Forelimb muscle (tissue), 1 donor: ENCODE measurements around the gene BCL2. TPM values are rescaled to one million over a fixed set of nuclear protein-coding genes. Genes with fewer than 3 reads are reported as not detected.

Experiments
- DNase-seq: peaks from one replicate; pipeline ENCODE4 v3.0.0-alpha.2; 2013; ENCODE audit warnings: low read depth
- polyA plus RNA-seq: library from polyadenylated mRNA; unstranded; fragments of 120-200 nt; gene quantifications from one replicate; pipeline ENCODE4 v1.2.1, GENCODE V29; 2013; ENCODE audit not compliant: insufficient read length

The BCL2 gene
- polyA plus RNA-seq, 1 donor, result 13.1 TPM

- DNase-seq, result no peak
Observed at GRCh38 chr18:63286926-63287325, 32.6 kb downstream of the BCL2 start.

- no peak for DNase-seq
Observed at GRCh38 chr18:63284827-63285733, 34.5 kb downstream of the BCL2 start.

- DNase-seq, result no peak
Observed at GRCh38 chr18:63284173-63284799, 35.3 kb downstream of the BCL2 start.

- peak; percentile 47 for DNase-seq
Observed at GRCh38 chr18:63283305-63284094, 36.1 kb downstream of the BCL2 start.

- DNase-seq, result no peak
Observed at GRCh38 chr18:63282793-63283192, 36.8 kb downstream of the BCL2 start.

GRCh38 chr18:63273222-63273927 is 46.2 kb downstream of the BCL2 start:
- no peak for DNase-seq

GRCh38 chr18:63272638-63273037 is 46.9 kb downstream of the BCL2 start:
- DNase-seq, result no peak

- no peak for DNase-seq
Observed at GRCh38 chr18:63271881-63272299, 47.7 kb downstream of the BCL2 start.

GRCh38 chr18:63271148-63271547 is 48.4 kb downstream of the BCL2 start:
- no peak for DNase-seq

- DNase-seq, result no peak
Observed at GRCh38 chr18:63267975-63268721, 51.4 kb downstream of the BCL2 start.

- no peak for DNase-seq
Observed at GRCh38 chr18:63266888-63267790, 52.4 kb downstream of the BCL2 start.

GRCh38 chr18:63265326-63265725 is 54.2 kb downstream of the BCL2 start:
- no peak for DNase-seq

GRCh38 chr18:63264871-63265270 is 54.7 kb downstream of the BCL2 start:
- no peak for DNase-seq

- DNase-seq, result no peak
Observed at GRCh38 chr18:63263444-63263843, 56.1 kb downstream of the BCL2 start.

- no peak for DNase-seq
Observed at GRCh38 chr18:63262369-63263335, 56.9 kb downstream of the BCL2 start.

GRCh38 chr18:63261029-63261428 is 58.5 kb downstream of the BCL2 start:
- no peak for DNase-seq

- no peak for DNase-seq
Observed at GRCh38 chr18:63260380-63260754, 59.2 kb downstream of the BCL2 start.

- DNase-seq, result no peak
Observed at GRCh38 chr18:63259567-63260379, 59.8 kb downstream of the BCL2 start.
